GM10847 (cell line): ENCODE results near the gene SLITRK2.

Source experiments
- POLR2A ChIP-seq: IDR thresholded peaks from 2 replicates; pipeline ENCODE4 v1.6.1; 2011; ENCODE audit not compliant: insufficient read length; ENCODE audit errors: extremely low read depth

SLITRK2 gene

GRCh38 chrX:145840531-145840930 lies 22.9 kb downstream of the SLITRK2 start:
- no peak for TF ChIP-seq POLR2A

DNA sequence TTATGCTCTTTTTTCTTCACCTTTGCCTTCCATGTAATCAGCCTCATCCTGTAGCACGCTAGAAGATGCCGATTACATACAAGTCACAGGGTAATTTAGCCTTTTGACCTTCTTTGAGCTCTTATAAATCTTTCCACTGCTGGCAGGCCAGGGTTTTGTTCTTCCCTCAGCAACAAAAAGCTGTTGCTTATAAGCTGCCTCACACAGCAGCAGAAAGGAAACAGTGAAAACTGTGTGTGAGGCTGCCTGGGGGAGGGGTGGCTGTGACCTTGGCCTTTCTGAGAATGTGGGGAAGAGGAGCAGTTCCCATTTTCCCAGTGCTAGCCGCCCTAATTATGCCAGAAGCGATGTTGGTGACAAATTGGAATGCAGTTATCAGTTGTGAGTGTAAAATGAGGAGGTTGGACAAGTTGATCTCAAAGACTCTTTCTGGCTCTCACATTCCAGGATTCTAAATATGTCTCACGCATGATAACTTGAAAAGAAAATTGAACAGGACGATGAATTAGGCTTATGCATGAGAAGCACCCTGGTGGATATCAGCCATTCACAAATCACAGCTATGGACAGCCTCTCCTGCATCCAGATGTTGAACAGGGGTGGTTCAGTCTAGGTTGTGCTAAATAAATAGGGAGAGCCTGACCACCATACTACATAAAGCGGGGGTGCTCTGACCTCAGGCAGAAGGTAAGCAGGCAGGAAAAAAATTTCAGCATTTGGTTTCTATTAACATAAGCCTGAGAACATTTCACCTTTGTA lies 25.7 kb downstream of the SLITRK2 start:
- TF ChIP-seq POLR2A: no peak

DNA sequence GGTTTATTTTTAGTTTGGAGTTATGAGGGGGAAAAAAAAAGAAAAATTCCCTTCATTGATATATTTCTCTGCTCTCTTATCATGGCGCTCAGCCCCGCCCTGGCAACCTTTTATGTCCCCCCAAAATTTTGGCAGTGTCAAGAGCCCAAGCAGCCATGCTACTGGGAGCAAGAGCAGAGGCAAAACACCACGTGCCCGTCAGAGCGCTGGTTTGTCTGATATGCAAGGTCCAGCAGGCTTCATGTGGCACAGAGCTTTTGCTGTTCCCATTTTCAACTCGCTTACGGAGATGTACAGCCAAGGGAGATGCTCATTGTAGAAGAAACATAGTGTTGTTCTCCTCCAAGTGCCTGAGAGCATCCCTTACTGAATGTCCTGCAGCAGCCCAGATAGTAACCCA lies 27.3 kb downstream of the SLITRK2 start:
- no peak for TF ChIP-seq POLR2A

DNA sequence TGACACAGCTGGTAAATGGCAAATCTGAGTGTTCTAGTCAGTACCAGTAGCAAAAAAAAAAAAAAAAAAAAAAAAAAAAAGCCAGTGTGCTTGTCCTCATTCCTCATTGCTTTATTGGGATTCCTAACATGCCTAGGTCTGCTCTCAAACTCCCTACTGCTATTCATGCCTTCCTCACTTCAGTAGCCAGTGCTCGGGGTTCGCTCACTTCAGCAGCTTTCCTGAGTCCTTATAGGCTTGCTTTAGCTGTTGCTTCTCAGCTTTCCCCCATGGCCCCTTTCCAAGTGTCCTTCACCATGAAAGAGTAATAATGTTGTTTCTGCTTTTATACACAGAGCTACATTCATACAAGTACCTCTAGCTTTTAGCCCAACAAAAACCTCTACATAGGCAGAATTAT lies 30.8 kb downstream of the SLITRK2 start:
- TF ChIP-seq POLR2A: no peak

GRCh38 chrX:145848857-145849256 lies 31.2 kb downstream of the SLITRK2 start:
- TF ChIP-seq POLR2A: no peak

GRCh38 chrX:145853181-145853580 lies 35.6 kb downstream of the SLITRK2 start:
- no peak for TF ChIP-seq POLR2A

DNA sequence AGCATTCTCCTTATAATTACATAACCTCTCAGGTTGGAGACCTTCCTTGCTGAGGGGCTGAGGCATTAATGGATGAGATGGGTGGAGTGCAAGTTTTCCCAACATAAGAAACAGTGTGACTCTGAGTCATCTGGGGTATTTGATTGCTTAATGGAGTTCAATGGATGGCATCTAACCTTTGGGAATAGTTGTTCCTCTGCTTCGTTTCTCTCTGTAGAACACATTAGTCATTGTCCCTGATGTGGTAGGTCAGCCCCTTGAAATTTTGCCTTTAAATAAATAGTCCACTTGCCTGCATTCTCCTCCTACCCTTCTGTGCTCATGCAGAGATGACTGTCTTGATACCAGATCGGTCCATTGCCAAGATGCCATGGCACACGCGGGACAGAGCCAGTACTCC lies 38.6 kb downstream of the SLITRK2 start:
- TF ChIP-seq POLR2A: no peak

DNA sequence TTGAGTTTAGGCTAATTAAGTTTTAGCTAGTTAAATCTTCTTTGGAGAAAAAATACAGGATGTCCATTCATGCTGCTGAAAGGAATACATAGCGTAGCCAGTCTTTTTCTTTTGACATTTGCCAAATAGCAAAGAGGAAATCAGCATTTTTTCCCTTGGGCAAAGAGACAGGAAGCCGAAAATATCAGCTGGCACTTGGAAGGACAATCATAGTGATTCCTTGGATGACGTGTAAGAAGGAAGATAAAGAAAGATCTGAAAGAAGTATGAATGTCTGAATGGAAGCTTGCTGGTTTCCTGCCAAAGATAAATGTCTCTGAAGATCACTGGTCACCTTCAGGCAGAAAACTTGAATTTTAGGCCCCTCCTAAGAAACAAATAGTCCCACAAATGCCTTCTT lies 44.2 kb downstream of the SLITRK2 start:
- TF ChIP-seq POLR2A: no peak

DNA sequence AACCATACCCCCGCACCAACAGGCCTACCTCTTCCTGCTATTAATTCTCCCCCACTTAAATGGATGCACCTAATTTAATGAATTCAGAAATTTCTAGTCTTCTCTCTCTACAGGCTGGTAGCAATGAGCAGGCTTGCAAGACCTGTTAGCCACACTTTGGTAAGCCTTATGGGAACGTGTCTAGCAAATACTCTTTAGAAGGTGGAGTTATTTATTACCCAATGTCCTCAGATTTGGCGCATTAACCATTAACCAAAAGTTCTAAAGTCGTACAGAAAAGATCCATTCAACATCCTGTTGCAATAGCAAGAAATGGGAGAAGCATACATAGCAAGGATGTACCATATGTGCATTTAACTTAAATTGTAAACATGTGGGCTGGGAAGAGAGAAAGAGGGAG lies 47.5 kb downstream of the SLITRK2 start:
- no peak for TF ChIP-seq POLR2A
